K562 (cell line): ENCODE results near the gene PTRHD1. TPM values are rescaled to one million over a fixed set of nuclear protein-coding genes. Genes with fewer than 3 reads are reported as not detected.

Experiments used
- ARHGAP35 ChIP-seq: fragments of 450-650 bp; IDR thresholded peaks from 2 replicates; pipeline ENCODE4 v1.6.1; 2018; ENCODE audit not compliant: partially characterized antibody
- BRD9 ChIP-seq: fragments of 450-650 bp; IDR thresholded peaks from 2 replicates; pipeline ENCODE4 v1.6.1; 2018; ENCODE audit warnings: low read depth; ENCODE audit not compliant: partially characterized antibody
- DDX20 ChIP-seq: fragments of 450-650 bp; IDR thresholded peaks from 2 replicates; pipeline ENCODE4 v1.6.1; 2016; ENCODE audit warnings: missing genetic modification characterization, low read depth, mild to moderate bottlenecking, missing compliant biosample characterization, moderate library complexity
- EHMT2 ChIP-seq: fragments of 450-650 bp; IDR thresholded peaks from 2 replicates; pipeline ENCODE4 v1.6.1; 2018; ENCODE audit warnings: antibody characterized with exemption
- EZH2 ChIP-seq: IDR thresholded peaks from 2 replicates; pipeline ENCODE4 v1.6.1; 2012; ENCODE audit warnings: low read depth, mild to moderate bottlenecking, inconsistent platforms, low read length, borderline replicate concordance
- FOXK1 ChIP-seq: sonication (generic); formaldehyde crosslinking; IDR thresholded peaks from 2 replicates; pipeline ENCODE4 v1.8.0; 2022; ENCODE audit warnings: missing genetic modification reagents, mild to moderate bottlenecking, borderline replicate concordance
- GABPB1 ChIP-seq: sonication (generic); formaldehyde crosslinking; IDR thresholded peaks from 2 replicates; pipeline ENCODE4 v1.8.0; 2022; ENCODE audit warnings: mild to moderate bottlenecking, missing genetic modification reagents
- HEY1 ChIP-seq: fragments of 250-450 bp; sonication (Bioruptor Pico); IDR thresholded peaks from 2 replicates; pipeline ENCODE4 v1.5.0; 2020; ENCODE audit warnings: mild to moderate bottlenecking, moderate library complexity, borderline replicate concordance
- MAFK ChIP-seq: IDR thresholded peaks from 2 replicates; pipeline ENCODE4 v1.6.1; 2011; ENCODE audit warnings: low read length, improper control_type of control experiment
- MBD2 ChIP-seq: sonication (generic); IDR thresholded peaks from 2 replicates; pipeline ENCODE4 v1.6.1; 2016; ENCODE audit warnings: low read depth, borderline replicate concordance
- MCM3 ChIP-seq: fragments of 450-650 bp; IDR thresholded peaks from 2 replicates; pipeline ENCODE4 v1.6.1; 2016
- MTA3 ChIP-seq: fragments of 450-650 bp; formaldehyde crosslinking; IDR thresholded peaks from 2 replicates; pipeline ENCODE4 v1.6.1; 2017; ENCODE audit warnings: mild to moderate bottlenecking, borderline replicate concordance
- NEUROD1 ChIP-seq: fragments of 150-350 bp; IDR thresholded peaks from 2 replicates; pipeline ENCODE4 v1.6.1; 2014; ENCODE audit warnings: borderline replicate concordance, low read length, low read depth; ENCODE audit not compliant: partially characterized antibody
- NFYB ChIP-seq: IDR thresholded peaks from 2 replicates; pipeline ENCODE4 v1.6.1; 2011; ENCODE audit warnings: mild to moderate bottlenecking, moderate library complexity; ENCODE audit not compliant: insufficient read length; ENCODE audit errors: extremely low read depth
- SMARCC2 ChIP-seq: fragments of 450-650 bp; IDR thresholded peaks from 2 replicates; pipeline ENCODE4 v1.6.1; 2017; ENCODE audit warnings: antibody characterized with exemption, moderate library complexity, mild to moderate bottlenecking, low read depth
- SNIP1 ChIP-seq: fragments of 450-650 bp; IDR thresholded peaks from 2 replicates; pipeline ENCODE4 v1.7.1; 2017; ENCODE audit warnings: low read depth, mild to moderate bottlenecking
- TGIF2 ChIP-seq: sonication (generic); formaldehyde crosslinking; IDR thresholded peaks from 2 replicates; pipeline ENCODE4 v1.8.1; 2022; ENCODE audit warnings: mild to moderate bottlenecking, missing genetic modification reagents, moderate library complexity
- YBX1 ChIP-seq: fragments of 450-650 bp; IDR thresholded peaks from 2 replicates; pipeline ENCODE4 v1.7.1; 2016; ENCODE audit warnings: mild to moderate bottlenecking
- ZNF324 ChIP-seq: fragments of 250-450 bp; sonication (Bioruptor Pico); IDR thresholded peaks from 2 replicates; pipeline ENCODE4 v1.4.0; 2020; ENCODE audit warnings: mild to moderate bottlenecking
- ZNF384 ChIP-seq: IDR thresholded peaks from 2 replicates; pipeline ENCODE4 v1.6.1; 2012; ENCODE audit warnings: low read depth, low read length, improper control_type of control experiment
- polyA plus RNA-seq, 8 experiments: library from polyadenylated mRNA; depleted of rRNA in 4 of 8; stranded (reverse) in 5 of 8; unstranded in 3 of 8; fragments of >200 nt; fragmentation: Nextera tagmentation in 2 of 8; fragmentation: Illumina TruSeq in 1 of 8; extraction: Ambion mirVana in 2 of 8; extraction: Trizol in 1 of 8; gene quantifications; 2 replicates each; pipeline versions ENCODE4 v1.2.1 to v1.2.3, GENCODE V29; 2011 to 2014; ENCODE audit warnings: inconsistent platforms in 1 of 8, missing spikeins in 1 of 8
- total RNA-seq, 7 experiments: library from RNA; depleted of rRNA in 6 of 7; stranded (reverse); fragments of >200 nt in 6 of 7; fragmentation: Illumina TruSeq in 2 of 7; extraction: Trizol in 2 of 7; gene quantifications; 2 replicates each; pipeline versions ENCODE4 v1.2.1 to v1.2.3, GENCODE V29; 2011 to 2021; ENCODE audit warnings: low replicate concordance in 1 of 7
- TF ChIP-seq, protein P1 (sequence below): fragments of 250-450 bp; sonication (Bioruptor Pico); IDR thresholded peaks from 2 replicates; pipeline ENCODE4 v1.4.0; 2020; ENCODE audit warnings: mild to moderate bottlenecking, moderate library complexity
- TF ChIP-seq, protein P2 (sequence below): IDR thresholded peaks from 2 replicates; pipeline ENCODE4 v1.6.1; 2012; ENCODE audit warnings: low read depth, low read length, improper control_type of control experiment, borderline replicate concordance

The PTRHD1 gene
- total and polyA plus RNA-seq, 9 of the 15 experiments (the other 6 are each of a cell fraction or from before 2014, with no cell fraction given): 15.8 to 83.2 (median 46.6) TPM

DNA sequence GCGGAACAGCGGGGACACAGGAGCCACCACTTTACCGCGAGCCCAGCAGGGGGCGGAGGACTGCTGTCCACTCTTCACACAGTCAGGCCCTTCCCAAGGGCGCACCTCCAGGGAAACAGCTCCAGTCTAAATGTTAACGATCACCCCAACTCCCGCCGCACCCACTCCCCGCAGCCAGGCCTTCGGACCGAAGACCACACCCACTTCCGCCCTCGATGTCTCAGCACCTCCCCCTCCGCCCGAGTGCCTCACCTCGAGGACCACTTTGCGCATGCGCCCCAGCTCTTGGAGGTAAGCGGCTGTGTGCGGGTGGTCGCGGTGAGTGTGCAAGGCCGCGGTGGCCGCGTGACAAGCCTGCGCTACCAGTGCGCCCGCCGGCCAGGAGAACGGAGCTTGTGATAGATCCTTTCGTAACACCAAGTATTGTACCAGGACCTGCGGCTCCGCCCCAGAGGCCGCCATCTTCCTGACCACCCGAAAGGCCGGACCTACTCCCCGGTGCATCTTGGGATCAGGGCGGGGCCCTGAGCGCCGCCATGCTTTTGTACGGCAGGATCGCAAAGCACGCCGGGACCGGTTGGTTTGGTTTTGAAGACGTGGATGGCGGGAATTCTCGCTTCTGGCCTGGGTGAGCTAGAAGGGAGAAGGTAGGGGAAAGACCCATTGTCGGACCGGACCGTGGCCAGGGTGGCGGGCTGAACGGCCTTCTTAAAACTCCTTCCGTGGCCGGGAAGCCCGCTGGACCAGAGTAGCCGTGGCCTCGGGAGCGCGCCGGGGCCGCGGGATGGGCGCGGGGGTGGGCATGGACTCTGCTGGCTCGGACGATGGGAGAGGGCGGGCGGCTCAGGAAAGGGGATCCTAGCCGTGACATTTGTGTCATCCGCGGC is at the start of gene PTRHD1, which contains the start of gene CENPO (continued):
- TF ChIP-seq, protein P1, sequence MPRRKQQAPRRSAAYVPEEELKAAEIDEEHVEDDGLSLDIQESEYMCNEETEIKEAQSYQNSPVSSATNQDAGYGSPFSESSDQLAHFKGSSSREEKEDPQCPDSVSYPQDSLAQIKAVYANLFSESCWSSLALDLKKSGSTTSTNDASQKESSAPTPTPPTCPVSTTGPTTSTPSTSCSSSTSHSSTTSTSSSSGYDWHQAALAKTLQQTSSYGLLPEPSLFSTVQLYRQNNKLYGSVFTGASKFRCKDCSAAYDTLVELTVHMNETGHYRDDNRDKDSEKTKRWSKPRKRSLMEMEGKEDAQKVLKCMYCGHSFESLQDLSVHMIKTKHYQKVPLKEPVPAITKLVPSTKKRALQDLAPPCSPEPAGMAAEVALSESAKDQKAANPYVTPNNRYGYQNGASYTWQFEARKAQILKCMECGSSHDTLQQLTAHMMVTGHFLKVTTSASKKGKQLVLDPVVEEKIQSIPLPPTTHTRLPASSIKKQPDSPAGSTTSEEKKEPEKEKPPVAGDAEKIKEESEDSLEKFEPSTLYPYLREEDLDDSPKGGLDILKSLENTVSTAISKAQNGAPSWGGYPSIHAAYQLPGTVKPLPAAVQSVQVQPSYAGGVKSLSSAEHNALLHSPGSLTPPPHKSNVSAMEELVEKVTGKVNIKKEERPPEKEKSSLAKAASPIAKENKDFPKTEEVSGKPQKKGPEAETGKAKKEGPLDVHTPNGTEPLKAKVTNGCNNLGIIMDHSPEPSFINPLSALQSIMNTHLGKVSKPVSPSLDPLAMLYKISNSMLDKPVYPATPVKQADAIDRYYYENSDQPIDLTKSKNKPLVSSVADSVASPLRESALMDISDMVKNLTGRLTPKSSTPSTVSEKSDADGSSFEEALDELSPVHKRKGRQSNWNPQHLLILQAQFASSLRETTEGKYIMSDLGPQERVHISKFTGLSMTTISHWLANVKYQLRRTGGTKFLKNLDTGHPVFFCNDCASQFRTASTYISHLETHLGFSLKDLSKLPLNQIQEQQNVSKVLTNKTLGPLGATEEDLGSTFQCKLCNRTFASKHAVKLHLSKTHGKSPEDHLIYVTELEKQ (CRISPR knock-in tag): no peak
- TF ChIP-seq EHMT2: peak; percentile 79; the same call in 1 of the 2 replicates
- TF ChIP-seq MAFK: no peak
- TF ChIP-seq NFYB: no peak
- TF ChIP-seq SMARCC2: peak; percentile 5; the same call in 1 of the 2 replicates
- TF ChIP-seq, protein P2, sequence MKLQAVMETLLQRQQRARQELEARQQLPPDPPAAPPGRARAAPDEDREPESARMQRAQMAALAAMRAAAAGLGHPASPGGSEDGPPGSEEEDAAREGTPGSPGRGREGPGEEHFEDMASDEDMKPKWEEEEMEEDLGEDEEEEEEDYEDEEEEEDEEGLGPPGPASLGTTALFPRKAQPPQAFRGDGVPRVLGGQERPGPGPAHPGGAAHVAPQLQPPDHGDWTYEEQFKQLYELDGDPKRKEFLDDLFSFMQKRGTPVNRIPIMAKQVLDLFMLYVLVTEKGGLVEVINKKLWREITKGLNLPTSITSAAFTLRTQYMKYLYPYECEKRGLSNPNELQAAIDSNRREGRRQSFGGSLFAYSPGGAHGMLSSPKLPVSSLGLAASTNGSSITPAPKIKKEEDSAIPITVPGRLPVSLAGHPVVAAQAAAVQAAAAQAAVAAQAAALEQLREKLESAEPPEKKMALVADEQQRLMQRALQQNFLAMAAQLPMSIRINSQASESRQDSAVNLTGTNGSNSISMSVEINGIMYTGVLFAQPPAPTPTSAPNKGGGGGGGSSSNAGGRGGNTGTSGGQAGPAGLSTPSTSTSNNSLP: no peak
- no peak for TF ChIP-seq ZNF324
- TF ChIP-seq SNIP1: no peak
- no peak for TF ChIP-seq TGIF2
- no peak for TF ChIP-seq FOXK1 (CRISPR knock-in tag)
- TF ChIP-seq NEUROD1: no peak
- no peak for TF ChIP-seq YBX1
- TF ChIP-seq MBD2: peak; percentile 46; the same call in 1 of the 2 replicates
- no peak for TF ChIP-seq ARHGAP35
- TF ChIP-seq GABPB1 (CRISPR knock-in tag): peak; percentile 87
- no peak for TF ChIP-seq MCM3
- TF ChIP-seq HEY1 (CRISPR knock-in tag): no peak
- TF ChIP-seq EZH2: no peak
- TF ChIP-seq BRD9: no peak
- no peak for TF ChIP-seq DDX20 (tag)
- TF ChIP-seq MTA3: peak; percentile 50; the same call in 1 of the 2 replicates
- no peak for TF ChIP-seq ZNF384
